ENCODE data around the gene KDM5A.

The KDM5A gene

DNA sequence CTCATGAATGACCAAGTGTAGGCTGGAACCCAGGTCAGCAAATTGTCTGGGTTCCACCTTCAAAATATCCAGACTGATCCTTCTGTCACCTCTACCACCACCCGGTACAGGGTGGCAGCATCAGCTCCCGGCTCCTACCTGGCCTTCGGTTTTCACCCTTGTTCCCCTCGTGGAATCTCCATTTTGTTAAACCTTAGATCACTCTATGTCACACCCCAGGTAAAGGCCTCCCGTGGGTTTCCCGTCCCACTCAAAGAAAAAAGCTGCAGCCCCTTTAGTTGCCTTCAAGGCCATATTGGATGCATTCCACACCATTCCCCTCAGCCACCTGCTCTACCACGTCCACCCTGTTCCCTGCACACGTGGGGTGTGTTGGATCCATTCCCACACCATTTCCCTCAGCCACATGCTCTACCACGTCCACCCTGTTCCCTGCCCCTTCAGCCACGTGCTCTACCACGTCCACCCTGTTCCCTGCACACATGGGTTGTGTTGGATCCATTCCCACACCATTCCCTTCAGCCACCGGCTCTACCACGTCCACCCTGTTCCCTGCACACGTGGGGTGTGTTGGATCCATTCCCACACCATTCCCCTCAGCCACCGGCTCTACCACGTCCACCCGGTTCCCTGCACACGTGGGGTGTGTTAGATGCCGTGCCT lies 150.3 kb downstream of the KDM5A start:
- TF ChIP-seq GATA3 (IDR thresholded peaks at IDR 0.05; ENCODE audit: low read depth, low read length), result no peak

- no peak for TF ChIP-seq GATA2 (IDR thresholded peaks at IDR 0.05; ENCODE audit: low read depth, low read length)
- TF ChIP-seq GATA3 (IDR thresholded peaks at IDR 0.05; ENCODE audit: low read depth, low read length), result no peak
These were observed 151.0 kb downstream of the KDM5A start for GRCh38 chr12:238116-238515.

DNA sequence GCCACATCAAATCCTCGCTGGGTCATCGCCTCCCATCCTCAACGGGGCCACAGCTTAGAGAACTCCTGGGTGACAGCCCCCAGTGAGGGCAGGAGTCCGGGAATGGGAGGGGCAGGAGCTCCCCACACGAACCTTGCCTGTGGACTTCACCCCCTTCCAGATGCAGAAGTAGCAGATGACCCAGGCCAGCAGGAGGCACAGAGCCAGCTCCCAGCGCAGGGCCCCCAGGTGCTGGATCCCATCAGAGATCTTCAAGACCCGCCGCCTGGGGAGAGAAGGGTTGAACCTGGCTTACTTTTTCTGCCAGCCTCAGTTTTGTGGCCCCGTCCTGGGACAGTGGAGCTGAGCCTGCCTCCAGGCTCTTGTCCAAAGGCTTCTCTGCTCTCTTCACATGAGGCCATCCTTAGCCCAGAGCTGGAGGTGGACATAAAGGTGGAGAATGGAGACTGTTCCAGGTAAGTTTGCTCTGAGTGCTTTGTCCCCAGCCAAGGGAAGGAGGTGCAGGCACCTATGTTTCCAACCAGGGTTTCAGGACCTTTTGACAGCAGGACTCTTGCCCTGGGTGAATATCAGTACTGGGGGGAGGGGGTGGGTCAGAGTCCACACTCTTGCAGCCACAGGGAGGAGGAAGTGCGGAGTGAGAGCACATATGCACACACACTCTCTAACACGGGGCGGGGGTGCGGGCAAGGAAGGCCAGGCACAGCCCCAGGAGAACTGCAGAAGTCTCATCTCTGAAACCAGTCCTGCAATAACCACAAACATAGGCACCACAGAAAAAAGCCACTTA lies 151.9 kb downstream of the KDM5A start:
- TF ChIP-seq GATA3 (IDR thresholded peaks at IDR 0.05; ENCODE audit: low read depth, low read length) (no peak), GATA2 (IDR thresholded peaks at IDR 0.05; ENCODE audit: low read depth, low read length) (no peak)

- TF ChIP-seq GATA3 (IDR thresholded peaks at IDR 0.05; ENCODE audit: low read depth, low read length), result no peak
- TF ChIP-seq GATA2 (IDR thresholded peaks at IDR 0.05; ENCODE audit: low read depth, low read length), result no peak
These were observed 152.7 kb downstream of the KDM5A start for GRCh38 chr12:236445-236844.

DNA sequence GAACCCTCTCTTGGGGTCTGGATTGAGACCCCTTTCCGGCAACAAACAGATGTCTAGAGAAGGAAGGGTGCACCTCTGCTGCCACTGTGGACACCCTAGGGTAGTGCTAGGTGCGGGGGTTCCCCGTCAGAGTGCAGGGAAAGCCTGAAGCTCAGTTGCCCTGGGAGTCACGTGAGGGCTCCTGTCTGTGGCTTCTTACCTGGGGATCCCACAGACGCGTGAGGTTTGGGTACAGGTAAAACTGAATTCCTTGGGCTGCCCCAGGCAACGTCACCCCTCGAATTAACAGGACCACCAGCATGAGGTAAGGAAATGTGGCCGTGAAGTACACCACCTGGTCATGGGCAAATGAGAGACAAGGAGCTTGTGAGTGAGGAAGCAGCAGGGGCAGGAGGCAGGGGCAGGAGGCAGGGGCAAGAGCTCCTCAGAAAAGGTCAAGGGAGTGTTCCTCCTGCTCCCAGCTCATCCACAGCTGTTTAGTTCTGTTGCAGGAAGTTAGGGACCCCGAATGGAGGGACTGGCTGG lies 154.2 kb downstream of the KDM5A start:
- TF ChIP-seq GATA3 (IDR thresholded peaks at IDR 0.05; ENCODE audit: low read depth, low read length) (no peak), GATA2 (IDR thresholded peaks at IDR 0.05; ENCODE audit: low read depth, low read length) (no peak)

GRCh38 chr12:234019-234418 lies 155.1 kb downstream of the KDM5A start:
- TF ChIP-seq GATA3 (IDR thresholded peaks at IDR 0.05; ENCODE audit: low read depth, low read length) (no peak), GATA2 (IDR thresholded peaks at IDR 0.05; ENCODE audit: low read depth, low read length) (no peak)

- TF ChIP-seq GATA3 (IDR thresholded peaks at IDR 0.05; ENCODE audit: low read depth, low read length) (no peak), GATA2 (IDR thresholded peaks at IDR 0.05; ENCODE audit: low read depth, low read length) (no peak)
These were observed 155.5 kb downstream of the KDM5A start for GRCh38 chr12:233615-233968.

GRCh38 chr12:232731-233614 lies 156.1 kb downstream of the KDM5A start:
- TF ChIP-seq GATA2 (IDR thresholded peaks at IDR 0.05; ENCODE audit: low read depth, low read length), result no peak
- TF ChIP-seq GATA3 (IDR thresholded peaks at IDR 0.05; ENCODE audit: low read depth, low read length), result no peak

GRCh38 chr12:230925-231671 lies 158.0 kb downstream of the KDM5A start:
- TF ChIP-seq GATA3 (IDR thresholded peaks at IDR 0.05; ENCODE audit: low read depth, low read length) (no peak), GATA2 (IDR thresholded peaks at IDR 0.05; ENCODE audit: low read depth, low read length) (no peak)
